GM19468 (cell line): ENCODE data around the gene PRICKLE2.

Experiments
- ATAC-seq: cut with Tn5 transposase; IDR thresholded peaks from one replicate; pipeline ENCODE4 v1.9.1; 2021; ENCODE audit warnings: mild to moderate bottlenecking, moderate library complexity, moderate number of reproducible peaks; ENCODE audit not compliant: unreplicated experiment; ENCODE audit errors: extremely low read depth

The PRICKLE2 gene, protein sequence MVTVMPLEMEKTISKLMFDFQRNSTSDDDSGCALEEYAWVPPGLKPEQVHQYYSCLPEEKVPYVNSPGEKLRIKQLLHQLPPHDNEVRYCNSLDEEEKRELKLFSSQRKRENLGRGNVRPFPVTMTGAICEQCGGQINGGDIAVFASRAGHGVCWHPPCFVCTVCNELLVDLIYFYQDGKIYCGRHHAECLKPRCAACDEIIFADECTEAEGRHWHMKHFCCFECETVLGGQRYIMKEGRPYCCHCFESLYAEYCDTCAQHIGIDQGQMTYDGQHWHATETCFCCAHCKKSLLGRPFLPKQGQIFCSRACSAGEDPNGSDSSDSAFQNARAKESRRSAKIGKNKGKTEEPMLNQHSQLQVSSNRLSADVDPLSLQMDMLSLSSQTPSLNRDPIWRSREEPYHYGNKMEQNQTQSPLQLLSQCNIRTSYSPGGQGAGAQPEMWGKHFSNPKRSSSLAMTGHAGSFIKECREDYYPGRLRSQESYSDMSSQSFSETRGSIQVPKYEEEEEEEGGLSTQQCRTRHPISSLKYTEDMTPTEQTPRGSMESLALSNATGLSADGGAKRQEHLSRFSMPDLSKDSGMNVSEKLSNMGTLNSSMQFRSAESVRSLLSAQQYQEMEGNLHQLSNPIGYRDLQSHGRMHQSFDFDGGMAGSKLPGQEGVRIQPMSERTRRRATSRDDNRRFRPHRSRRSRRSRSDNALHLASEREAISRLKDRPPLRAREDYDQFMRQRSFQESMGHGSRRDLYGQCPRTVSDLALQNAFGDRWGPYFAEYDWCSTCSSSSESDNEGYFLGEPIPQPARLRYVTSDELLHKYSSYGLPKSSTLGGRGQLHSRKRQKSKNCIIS

GRCh38 chr3:64224826-64225610, at the start of gene PRICKLE2:
TSS of gene PRICKLE2 (minus strand) at chr3:64225466. CDS start at chr3:64198927, 26,539 bp downstream.
- peak; percentile 74 for ATAC-seq

- ATAC-seq, result no peak
Measured at GRCh38 chr3:64272842-64273241, 47.6 kb upstream of the PRICKLE2 start.

DNA sequence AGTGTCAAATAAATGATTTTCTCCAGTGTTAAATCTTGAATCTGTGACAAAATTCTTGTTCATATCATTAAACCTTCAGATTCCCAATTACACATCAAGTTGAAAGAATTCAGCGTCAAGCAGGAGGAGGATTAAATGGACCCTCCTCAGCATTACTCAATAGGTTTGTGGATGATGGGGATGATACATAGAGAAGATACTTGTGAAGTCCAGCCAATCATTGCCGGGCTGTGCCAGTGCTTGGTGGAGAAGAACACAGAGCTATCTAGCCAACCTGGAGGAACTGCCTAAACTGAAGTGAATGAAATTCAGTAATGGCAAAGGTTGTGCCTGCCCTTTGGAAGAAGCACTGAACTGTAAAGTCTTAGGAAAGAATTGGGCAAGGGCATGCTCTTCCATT, 47.0 kb upstream of the PRICKLE2 start:
- ATAC-seq, result no peak

DNA sequence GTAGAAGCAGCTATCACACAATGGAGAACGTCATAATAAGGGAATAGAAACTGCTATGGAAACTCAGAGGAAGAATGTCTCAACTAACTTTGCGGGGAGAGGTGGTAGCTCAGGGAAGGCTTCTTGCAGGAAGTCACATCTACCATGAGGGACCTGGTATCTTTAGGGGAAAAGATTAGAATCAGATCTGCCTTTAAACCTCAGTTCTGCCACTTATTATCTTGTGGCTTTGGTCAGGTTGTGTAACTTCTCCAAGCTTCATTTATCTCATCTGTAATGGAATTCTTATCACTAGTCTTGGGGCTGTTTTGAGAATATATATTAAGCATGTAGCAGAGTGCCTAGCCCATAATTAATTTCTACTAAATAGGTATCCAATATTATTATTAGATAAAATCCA, 46.4 kb upstream of the PRICKLE2 start:
- ATAC-seq, result no peak

DNA sequence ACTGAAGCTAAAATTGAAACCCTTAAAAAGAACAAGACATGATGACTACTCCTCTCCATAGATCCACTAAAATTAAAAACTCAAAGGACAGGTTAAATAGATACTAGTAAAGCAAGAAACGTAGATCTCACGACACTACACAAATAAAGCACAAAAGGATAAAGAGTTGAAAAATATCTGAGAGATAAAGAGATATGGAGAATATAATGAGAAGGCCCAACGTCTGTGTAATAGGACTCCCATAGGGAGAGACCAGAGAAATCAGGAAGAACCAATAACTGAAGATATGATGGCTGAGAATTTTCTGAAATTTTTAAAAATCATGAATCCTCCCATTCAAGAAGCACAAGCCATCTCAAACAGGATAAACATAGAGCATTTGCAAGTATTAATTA, 45.6 kb upstream of the PRICKLE2 start:
- ATAC-seq, result no peak

DNA sequence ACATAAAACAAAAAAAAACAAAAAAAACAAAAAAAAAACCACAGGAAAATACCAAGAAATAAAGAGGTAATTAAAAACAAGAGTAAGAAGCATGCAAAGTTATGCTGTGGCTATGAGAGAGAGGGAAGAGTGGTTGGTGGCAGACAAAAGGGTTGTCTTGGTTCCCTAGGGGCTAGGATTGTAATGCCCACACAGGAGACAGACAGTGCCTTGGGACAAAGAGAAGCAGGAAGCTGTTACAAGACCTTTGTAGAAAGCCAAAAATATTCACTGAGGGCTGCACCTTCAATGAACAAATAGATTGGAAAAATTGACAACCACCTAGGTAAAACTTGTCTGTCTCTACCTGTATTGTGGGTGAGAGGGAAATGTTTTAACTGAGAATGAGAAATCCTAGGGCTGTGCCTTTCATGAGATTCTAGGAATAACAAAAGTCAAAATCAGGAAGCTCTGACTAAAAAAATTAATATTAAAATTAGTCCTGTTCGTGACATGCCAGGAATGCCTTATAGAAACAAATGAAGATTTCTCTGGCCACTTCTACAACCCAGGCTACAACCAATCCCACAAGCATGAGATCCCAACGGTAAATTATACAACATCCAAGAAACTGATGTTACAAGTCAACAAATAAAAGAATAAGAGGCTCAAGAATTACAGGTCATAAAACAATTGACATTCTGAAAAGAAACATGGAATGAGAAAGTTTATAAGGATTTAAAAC, 45.0 kb upstream of the PRICKLE2 start:
- ATAC-seq, result no peak

GRCh38 chr3:64268926-64269325, 43.7 kb upstream of the PRICKLE2 start:
- no peak for ATAC-seq

DNA sequence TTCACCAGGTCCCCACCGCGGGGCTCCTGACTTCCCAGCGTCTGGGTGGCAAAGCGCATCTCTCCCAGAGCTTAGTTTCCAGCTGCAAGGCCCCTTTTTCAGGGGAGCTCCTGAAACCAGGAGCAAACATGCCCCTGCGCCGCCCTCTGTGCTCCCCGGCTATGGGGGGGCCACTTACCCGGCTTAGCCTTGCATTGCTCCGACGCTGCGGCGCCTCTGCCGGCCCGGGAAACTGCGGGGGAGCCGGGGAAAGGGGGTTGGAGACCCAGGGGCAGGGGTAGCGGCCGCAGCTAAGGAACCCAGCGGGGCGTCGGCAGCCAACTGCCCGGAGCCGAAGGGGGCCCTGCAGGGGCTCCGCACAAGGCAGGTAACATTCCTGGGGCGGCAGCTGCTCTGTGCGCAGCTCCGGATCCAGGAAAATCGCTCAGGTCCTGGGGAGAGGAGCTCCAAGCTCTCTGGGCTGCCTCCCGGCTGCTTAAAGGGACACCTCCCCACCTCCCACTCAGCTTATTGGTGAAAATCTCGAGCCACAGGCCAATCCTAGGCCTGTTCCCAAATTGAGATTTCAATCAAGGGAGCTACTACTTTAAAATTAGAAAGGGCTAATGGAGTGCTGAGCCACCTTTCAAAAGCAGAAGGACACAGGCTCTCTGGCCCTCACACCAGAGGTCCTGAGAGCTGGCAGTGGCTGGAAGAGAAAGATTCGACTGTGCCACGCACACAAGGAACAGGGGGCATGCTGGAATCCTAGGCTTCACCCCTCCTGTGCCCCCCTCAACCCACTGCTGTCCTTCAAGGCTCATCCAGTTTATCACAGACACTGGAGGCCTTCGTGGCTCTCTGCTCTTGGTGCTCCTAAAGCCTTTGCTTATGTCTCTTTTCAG, 42.7 kb upstream of the PRICKLE2 start:
- ATAC-seq, result no peak

DNA sequence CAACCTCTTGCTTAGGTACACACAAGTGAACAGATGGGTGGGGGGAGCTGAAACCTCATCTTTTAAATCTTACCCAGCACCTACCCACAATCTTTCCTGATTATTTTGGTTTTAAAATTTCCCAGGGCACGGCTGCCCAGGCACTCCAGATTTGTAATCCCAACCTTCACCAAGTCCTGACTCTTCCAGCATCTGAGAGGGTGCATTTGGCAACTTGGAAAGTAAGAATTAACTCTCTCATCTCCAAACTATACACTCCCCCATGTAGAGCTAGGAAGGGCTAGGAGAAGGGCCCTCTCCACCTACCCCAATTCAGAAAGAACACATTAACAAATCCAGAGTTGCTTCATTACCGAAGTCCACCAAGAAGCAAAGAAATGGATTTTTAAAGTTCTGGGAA, 41.7 kb upstream of the PRICKLE2 start:
- ATAC-seq, result no peak

- ATAC-seq, result no peak
Measured at GRCh38 chr3:64266065-64266931, 41.0 kb upstream of the PRICKLE2 start.

- ATAC-seq, result no peak
Measured at GRCh38 chr3:64265646-64266045, 40.4 kb upstream of the PRICKLE2 start.

DNA sequence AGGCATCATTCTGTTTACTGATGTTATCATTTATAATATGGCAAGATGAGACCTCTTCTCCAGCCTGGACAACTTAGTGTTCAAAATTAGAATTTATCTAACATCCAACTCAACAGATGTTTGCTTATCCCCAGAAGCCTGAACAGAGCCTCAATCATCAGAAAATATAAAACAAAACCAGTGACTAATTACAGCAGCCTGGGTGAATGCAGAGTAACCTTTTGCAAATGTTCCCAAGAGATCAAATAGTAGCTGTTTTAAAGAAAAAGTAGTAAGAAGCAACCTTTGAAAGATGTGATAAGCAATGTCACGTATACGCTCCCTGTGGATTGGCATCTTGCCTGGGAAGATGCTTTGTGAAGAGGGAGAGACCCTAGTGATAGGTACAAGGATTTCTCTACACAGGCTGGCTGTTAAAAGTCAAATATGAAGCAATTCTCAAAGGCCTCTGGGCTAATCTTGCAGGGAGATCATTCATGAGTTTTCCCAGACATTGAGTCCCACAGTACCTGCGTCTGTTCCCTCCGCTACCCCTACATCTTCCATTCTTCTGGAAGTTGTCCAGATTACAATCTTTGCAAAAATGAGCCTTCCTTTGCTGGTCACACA, 39.3 kb upstream of the PRICKLE2 start:
- ATAC-seq, result no peak

- ATAC-seq, result no peak
Measured at GRCh38 chr3:64262574-64263114, 37.4 kb upstream of the PRICKLE2 start.

- ATAC-seq, result no peak
Measured at GRCh38 chr3:64260431-64260830, 35.2 kb upstream of the PRICKLE2 start.

GRCh38 chr3:64259636-64260035, 34.4 kb upstream of the PRICKLE2 start:
- no peak for ATAC-seq

DNA sequence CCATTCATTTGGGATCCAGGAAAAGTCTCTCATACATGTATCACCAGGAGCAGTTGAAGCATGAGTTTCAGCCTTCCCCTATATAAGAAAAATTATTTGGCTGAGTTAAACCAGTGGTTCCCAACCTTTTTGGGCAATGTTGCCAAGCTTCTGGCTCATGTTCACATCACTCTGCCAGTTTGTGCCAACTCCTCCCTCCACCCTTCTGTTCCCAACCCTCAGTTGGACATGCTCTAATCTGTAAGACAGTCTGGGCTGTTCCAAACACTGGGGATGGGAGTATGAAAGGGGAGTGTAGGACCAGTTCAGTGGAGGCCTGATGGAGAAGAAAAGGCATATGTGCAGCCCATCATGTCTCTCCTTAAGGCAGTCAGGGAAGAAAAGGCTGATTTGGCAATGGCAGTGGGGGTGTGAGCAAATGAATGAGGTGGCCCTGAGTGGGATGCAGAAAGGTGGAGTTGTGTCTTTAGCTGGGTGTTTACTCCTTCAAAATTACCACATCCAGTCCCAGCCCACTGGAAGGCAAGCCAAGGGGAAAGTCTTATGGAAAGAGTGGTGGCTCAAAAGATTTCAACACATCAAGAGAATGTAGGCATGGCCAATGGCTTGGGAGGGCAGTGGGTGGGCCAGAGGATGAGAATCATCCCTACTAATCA, 32.0 kb upstream of the PRICKLE2 start:
- ATAC-seq, result no peak
